GM19324 (cell line): ENCODE data around the gene MCL1.

Source experiments
- ATAC-seq: cut with Tn5 transposase; IDR thresholded peaks from one replicate; pipeline ENCODE4 v1.9.1; 2021; ENCODE audit warnings: mild to moderate bottlenecking, moderate library complexity; ENCODE audit not compliant: unreplicated experiment, low FRiP score

The MCL1 gene

GRCh38 chr1:150545486-150546032 is 33.9 kb downstream of the MCL1 start:
- ATAC-seq: no peak

- no peak for ATAC-seq
Observed at GRCh38 chr1:150544204-150544603, 35.2 kb downstream of the MCL1 start.

- no peak for ATAC-seq
Observed at GRCh38 chr1:150543500-150544143, 35.8 kb downstream of the MCL1 start.

GRCh38 chr1:150537732-150538684 is 41.4 kb downstream of the MCL1 start:
- no peak for ATAC-seq

- no peak for ATAC-seq
Observed at GRCh38 chr1:150536836-150537731, 42.3 kb downstream of the MCL1 start.

GRCh38 chr1:150535511-150536287 is 43.7 kb downstream of the MCL1 start:
- ATAC-seq: no peak

- no peak for ATAC-seq
Observed at GRCh38 chr1:150534002-150534401, 45.4 kb downstream of the MCL1 start.

- ATAC-seq: no peak
Observed at GRCh38 chr1:150532860-150533259, 46.5 kb downstream of the MCL1 start.

GRCh38 chr1:150530491-150531159 is 48.8 kb downstream of the MCL1 start:
- ATAC-seq: no peak

- ATAC-seq: no peak
Observed at GRCh38 chr1:150529017-150529416, 50.4 kb downstream of the MCL1 start.

GRCh38 chr1:150528196-150528595 is 51.2 kb downstream of the MCL1 start:
- ATAC-seq: no peak

- no peak for ATAC-seq
Observed at GRCh38 chr1:150525348-150525747, 54.1 kb downstream of the MCL1 start.
